ENCODE results near the gene ADAMTS19.

Gene ADAMTS19

DNA sequence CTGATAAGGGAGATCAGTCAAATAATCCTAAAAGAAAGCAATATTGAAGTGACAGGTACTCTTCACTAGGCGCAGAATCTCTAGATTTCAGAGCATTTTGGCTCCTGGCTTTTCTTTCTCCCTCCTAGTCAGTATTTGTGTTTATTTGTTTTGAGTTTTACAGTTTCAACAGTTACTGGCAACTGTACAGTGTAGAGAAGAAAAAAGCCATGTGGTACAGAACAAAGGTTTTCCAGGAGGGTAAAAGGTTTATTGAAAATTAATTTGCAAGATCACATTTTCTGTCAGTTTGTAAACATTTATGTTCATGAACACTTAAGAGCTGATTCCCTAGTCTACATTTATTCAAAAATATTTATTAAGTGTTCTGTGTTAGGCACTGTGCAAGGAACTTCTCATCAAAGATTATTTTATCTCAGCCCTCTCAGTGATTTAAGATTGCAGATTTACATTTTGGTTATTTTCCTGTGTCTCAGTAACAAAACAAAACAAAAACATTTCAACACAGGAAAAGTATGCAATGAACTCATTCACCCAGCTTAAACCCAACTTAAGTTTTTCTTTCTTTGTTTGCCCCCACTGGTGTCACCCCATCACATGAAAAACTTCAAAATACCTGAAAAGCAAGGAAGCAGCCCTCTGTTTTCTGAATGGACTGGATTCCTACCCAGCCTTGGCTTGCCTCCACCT is 300.7 kb downstream of the ADAMTS19 start:
- Histone ChIP-seq H3K27me3 (ENCODE audit: insufficient read depth, low read length) (no peaks in the 10 kb centered on the region), H2AFZ (ENCODE audit: low read length) (no peak overlapping the region), H4K20me1 (ENCODE audit: insufficient read depth, low read length) (no peaks in the 10 kb centered on the region), H3K9ac (ENCODE audit: low read length) (no peak overlapping the region), H3K36me3 (ENCODE audit: insufficient read depth, low read length) (no peaks in the 10 kb centered on the region), H3F3A (ENCODE audit: insufficient read depth, low read length) (no peaks in the 10 kb centered on the region), H3K27ac (ENCODE audit: low read depth, low read length, poor library complexity, severe bottlenecking) (no peak overlapping the region), H3K4me2 (ENCODE audit: low read length) (no peak overlapping the region), H3K4me3 (ENCODE audit: low read depth, low read length, poor library complexity, severe bottlenecking) (no peak overlapping the region), H3K9me2 (ENCODE audit: low read depth, low read length) (no peaks in the 10 kb centered on the region), H3K9me3 (ENCODE audit: low read length) (no peaks in the 10 kb centered on the region), H3K4me1 (ENCODE audit: insufficient read depth, low read length, severe bottlenecking) (no peaks in the 10 kb centered on the region), H3K79me2 (ENCODE audit: insufficient read depth, low read length) (no peaks in the 10 kb centered on the region)
- TF ChIP-seq, protein P1, sequence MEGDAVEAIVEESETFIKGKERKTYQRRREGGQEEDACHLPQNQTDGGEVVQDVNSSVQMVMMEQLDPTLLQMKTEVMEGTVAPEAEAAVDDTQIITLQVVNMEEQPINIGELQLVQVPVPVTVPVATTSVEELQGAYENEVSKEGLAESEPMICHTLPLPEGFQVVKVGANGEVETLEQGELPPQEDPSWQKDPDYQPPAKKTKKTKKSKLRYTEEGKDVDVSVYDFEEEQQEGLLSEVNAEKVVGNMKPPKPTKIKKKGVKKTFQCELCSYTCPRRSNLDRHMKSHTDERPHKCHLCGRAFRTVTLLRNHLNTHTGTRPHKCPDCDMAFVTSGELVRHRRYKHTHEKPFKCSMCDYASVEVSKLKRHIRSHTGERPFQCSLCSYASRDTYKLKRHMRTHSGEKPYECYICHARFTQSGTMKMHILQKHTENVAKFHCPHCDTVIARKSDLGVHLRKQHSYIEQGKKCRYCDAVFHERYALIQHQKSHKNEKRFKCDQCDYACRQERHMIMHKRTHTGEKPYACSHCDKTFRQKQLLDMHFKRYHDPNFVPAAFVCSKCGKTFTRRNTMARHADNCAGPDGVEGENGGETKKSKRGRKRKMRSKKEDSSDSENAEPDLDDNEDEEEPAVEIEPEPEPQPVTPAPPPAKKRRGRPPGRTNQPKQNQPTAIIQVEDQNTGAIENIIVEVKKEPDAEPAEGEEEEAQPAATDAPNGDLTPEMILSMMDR (IDR thresholded peaks at IDR 0.05; ENCODE audit: low read length) = no peak
- TF ChIP-seq EZH2 (IDR thresholded peaks at IDR 0.05; ENCODE audit: borderline replicate concordance, low read length) = no peak

DNA sequence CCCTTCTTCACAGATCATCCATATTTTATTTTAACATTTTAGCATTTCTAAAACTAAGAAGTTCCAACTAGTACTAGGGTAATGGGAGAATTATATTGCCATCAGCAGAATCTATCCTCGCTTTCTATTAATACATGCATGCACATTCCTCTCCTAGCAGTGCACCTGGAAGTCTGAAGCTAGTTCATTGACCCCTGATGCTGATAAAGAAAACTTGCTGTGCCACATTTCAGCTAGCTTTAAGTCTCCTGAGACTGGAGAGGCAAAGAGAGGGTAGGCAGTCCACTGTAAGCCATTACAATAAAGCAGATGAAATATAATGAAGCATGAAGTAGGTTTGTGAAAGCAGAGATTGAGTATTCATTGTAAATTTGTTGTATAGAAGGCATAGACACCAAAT is 303.6 kb downstream of the ADAMTS19 start:
- H3F3A ChIP-seq (ENCODE audit: insufficient read depth, low read length) = no peaks in the 10 kb centered on the region
- H3K9me2 ChIP-seq (ENCODE audit: low read depth, low read length) = no peaks in the 10 kb centered on the region
- no peak overlapping the region for H3K27ac ChIP-seq (ENCODE audit: low read depth, low read length, poor library complexity, severe bottlenecking)

DNA sequence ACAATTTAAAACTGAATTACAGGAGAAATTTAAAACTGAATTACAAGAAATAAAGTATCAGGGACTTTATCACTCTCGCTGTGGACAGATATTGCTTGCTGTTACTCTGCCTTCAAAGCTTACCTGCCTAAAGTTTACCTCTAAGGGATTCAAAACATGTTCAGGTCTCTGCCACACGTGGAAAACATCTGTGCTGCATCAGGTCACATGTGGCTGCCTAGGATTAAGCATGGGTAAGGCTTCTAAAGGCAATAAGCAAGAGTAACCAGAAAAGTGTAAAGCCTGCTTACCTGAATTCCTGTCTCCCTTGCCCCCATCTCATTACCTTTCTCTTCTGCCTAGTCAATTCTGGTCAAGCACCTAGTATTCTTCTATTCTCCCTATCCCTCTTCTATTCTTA is 306.7 kb downstream of the ADAMTS19 start:
- Histone ChIP-seq H3K27ac (ENCODE audit: low read depth, low read length, poor library complexity, severe bottlenecking) (no peak overlapping the region), H3K79me2 (ENCODE audit: insufficient read depth, low read length) (no peaks in the 10 kb centered on the region), H3K27me3 (ENCODE audit: insufficient read depth, low read length) (no peaks in the 10 kb centered on the region), H3K9me2 (ENCODE audit: low read depth, low read length) (no peaks in the 10 kb centered on the region), H3K4me1 (ENCODE audit: insufficient read depth, low read length, severe bottlenecking) (no peaks in the 10 kb centered on the region), H4K20me1 (ENCODE audit: insufficient read depth, low read length) (no peaks in the 10 kb centered on the region), H3K4me2 (ENCODE audit: low read length) (no peak overlapping the region), H3K9me3 (ENCODE audit: low read length) (no peaks in the 10 kb centered on the region), H3K4me3 (ENCODE audit: low read depth, low read length, poor library complexity, severe bottlenecking) (no peak overlapping the region), H2AFZ (ENCODE audit: low read length) (no peak overlapping the region), H3F3A (ENCODE audit: insufficient read depth, low read length) (no peaks in the 10 kb centered on the region), H3K36me3 (ENCODE audit: insufficient read depth, low read length) (no peaks in the 10 kb centered on the region), H3K9ac (ENCODE audit: low read length) (no peak overlapping the region)
- no peak for TF ChIP-seq EZH2 (IDR thresholded peaks at IDR 0.05; ENCODE audit: borderline replicate concordance, low read length)
- TF ChIP-seq, protein P1 (IDR thresholded peaks at IDR 0.05; ENCODE audit: low read length) = no peak

More for the DNA sequence above, 303.6 kb downstream of the ADAMTS19 start:
- Histone ChIP-seq H4K20me1 (ENCODE audit: insufficient read depth, low read length) (no peaks in the 10 kb centered on the region), H2AFZ (ENCODE audit: low read length) (no peak overlapping the region), H3K4me3 (ENCODE audit: low read depth, low read length, poor library complexity, severe bottlenecking) (no peak overlapping the region), H3K79me2 (ENCODE audit: insufficient read depth, low read length) (no peaks in the 10 kb centered on the region), H3K4me1 (ENCODE audit: insufficient read depth, low read length, severe bottlenecking) (no peaks in the 10 kb centered on the region), H3K27me3 (ENCODE audit: insufficient read depth, low read length) (no peaks in the 10 kb centered on the region), H3K36me3 (ENCODE audit: insufficient read depth, low read length) (no peaks in the 10 kb centered on the region), H3K4me2 (ENCODE audit: low read length) (no peak overlapping the region), H3K9ac (ENCODE audit: low read length) (no peak overlapping the region), H3K9me3 (ENCODE audit: low read length) (no peaks in the 10 kb centered on the region)
- TF ChIP-seq, protein P1 (IDR thresholded peaks at IDR 0.05; ENCODE audit: low read length) = no peak
- no peak for TF ChIP-seq EZH2 (IDR thresholded peaks at IDR 0.05; ENCODE audit: borderline replicate concordance, low read length)

Data from OCI-LY1 (cell line).